ENCODE results near the gene TCF7L2.

- TF ChIP-seq CTCF (IDR thresholded peaks at IDR 0.05; ENCODE audit: insufficient read depth, low read length, poor library complexity, severe bottlenecking) (no peak), EZH2phosphoT487 (conservative IDR thresholded peaks at IDR 0.05; ENCODE audit: low read length) (no peak)
Measured at GRCh38 chr10:112959207-112959838, 9.3 kb downstream of the TCF7L2 start.

All from SU-DHL-6 (cell line).